ENCODE results near the gene ANXA10.
"Not testable (repeated sequence)": the region's sequence is repeated elsewhere in the genome, so short reads cannot be mapped to it uniquely, and the experiment has no call there.

ANXA10 gene

DNA sequence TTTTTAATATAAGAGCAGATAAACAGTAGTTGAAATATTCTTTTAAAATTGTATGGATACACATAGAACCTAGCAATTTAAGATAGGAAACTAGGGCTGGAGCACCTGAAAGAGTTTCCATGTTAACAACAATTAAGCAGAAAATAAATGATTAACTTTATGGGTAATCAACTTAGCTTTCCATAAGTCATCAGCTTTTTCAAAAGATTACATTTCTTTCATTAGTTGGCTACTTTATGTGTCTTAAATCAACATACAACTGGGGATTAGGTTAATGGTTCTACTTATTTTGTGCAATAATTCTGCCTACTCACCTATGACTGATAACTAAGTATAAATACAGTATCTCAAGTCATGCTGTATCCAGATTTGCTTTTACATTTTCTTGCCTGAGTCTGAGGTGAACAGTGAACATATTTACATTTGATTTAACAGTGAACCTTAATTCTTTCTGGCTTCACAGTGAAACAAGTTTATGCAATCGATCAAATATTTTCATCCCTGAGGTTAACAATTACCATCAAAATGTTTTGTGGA, at the start of gene ANXA10:
TSS of gene ANXA10 (plus strand) at position 362 of the 537 bp plus-strand sequence. CDS start at position 526, 164 bp downstream.
- no peak for DNase-seq

GRCh38 chr4:168045354-168045753, 47.0 kb upstream of the ANXA10 start:
- DNase-seq = no peak

DNA sequence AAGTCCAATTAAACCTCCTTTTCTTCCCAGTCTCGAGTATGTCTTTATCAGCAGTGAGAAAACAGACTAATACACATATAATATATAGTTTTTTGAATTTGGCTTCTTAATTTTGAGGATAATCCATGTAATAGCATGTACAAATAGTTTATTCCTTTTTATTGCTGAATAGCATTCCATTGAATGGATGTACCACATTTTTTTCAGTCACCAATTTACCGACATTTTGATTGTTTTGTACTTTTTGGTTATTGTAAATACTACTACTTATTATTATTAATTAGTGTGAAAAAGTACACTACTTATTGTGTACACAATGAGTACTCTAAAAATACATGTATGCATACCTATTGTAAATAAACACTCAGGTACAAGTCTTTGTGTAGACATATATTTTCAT, 42.3 kb upstream of the ANXA10 start:
- no peak for DNase-seq

GRCh38 chr4:168051526-168051925, 40.8 kb upstream of the ANXA10 start:
- DNase-seq = no peak

- DNase-seq = no peak
These were observed 34.9 kb upstream of the ANXA10 start for GRCh38 chr4:168057412-168057811.

GRCh38 chr4:168059251-168059650, 33.1 kb upstream of the ANXA10 start:
- no peak for DNase-seq

GRCh38 chr4:168063031-168063430, 29.3 kb upstream of the ANXA10 start:
- DNase-seq = no peak

- no peak for DNase-seq
These were observed 21.4 kb upstream of the ANXA10 start for GRCh38 chr4:168070903-168071302.

GRCh38 chr4:168071304-168071703, 21.0 kb upstream of the ANXA10 start:
- no peak for DNase-seq

DNA sequence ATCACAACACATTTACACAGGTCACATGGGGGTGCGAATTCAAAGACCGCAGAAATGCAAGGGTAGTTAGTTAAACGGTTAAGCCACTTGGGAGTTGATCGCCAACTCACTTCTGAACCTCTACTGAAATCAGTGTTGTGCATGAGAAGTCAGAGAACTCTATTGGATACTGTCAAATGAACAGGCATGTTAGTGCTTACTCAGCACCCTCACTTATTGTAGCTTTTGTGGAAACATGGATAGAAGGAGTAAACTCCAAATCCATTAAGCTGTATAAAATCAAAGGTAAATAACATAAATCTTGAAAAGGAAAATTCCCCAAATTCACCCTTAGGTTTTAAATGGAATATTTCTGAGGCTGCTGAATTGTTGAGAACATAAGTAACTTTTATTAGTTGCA, 17.5 kb upstream of the ANXA10 start:
- DNase-seq = no peak

DNA sequence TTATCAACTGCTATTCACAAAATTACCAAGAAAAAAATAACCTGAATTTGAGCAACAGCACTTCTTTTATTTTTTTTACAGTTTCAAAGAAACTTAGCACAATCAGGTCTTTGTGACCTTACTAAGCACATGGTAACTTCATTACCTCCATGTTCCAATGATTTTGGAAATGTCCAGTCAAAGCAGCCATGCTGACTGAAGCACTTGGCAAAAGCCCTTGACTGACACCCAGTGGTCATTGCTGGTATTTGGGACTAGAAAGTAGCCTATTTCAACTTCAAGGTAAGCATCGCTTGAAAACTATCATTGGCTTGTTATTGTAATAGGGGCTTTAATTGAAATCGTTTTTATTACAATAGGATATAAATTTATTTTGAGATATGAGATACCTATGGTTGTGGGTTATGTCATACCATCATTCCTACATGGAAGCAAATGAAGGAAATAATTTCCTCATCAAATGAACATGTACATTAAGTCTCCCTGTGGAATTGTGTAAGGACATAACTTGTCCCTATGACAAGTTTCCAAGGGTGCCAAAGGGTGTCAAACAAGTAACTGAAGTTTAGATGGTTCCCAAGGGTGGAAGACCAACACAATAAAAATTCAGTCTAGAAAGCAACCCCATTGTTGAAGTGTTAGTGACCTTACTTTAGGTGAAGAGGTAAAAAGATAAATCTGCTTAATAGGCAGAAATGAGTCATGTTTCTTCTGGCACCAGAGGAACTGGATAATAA, 15.2 kb upstream of the ANXA10 start:
- DNase-seq = peak; percentile 48

DNA sequence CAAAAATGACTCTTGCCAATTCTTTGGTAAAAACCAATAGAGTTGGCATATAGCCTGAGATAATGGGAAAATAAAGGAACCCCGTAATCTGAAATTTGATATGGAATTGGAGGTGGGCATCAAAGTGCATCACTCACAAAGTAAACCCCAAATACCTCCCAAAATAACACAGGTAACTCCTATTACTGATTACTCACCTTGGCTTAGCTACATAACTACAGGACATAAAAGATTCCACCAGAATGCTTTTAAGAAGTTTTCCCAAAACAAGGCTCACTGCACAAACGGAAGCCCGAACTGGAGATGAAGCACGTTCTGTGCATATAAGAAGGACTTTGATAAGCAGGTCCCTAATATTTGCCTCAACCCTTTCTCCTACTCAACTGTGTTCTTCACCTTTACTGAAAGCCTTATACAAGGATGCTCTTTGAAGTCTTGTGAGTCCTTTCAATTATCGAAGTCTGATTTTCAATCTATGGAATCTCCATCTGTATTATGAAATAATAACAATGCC, 14.6 kb upstream of the ANXA10 start:
- no peak for DNase-seq

DNA sequence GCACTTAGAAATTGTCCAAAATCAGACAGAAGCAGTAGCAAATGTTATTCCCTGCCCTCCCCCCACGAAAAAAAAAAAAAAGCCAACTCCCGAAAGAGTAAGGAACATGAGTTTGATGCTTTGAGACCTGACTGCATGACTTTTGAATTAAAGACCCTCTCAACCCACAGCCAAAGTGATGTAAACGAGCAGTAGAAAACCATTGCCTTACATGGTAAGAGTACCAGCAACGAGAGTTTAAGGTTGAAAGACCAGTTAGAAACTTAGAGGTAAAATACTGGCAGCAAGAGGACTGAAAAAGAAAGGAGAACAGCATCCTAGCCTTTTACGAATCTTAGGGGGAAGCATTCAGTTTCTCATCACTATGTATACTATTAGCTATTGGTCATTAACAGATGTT, 10.0 kb upstream of the ANXA10 start:
- no peak for DNase-seq

DNA sequence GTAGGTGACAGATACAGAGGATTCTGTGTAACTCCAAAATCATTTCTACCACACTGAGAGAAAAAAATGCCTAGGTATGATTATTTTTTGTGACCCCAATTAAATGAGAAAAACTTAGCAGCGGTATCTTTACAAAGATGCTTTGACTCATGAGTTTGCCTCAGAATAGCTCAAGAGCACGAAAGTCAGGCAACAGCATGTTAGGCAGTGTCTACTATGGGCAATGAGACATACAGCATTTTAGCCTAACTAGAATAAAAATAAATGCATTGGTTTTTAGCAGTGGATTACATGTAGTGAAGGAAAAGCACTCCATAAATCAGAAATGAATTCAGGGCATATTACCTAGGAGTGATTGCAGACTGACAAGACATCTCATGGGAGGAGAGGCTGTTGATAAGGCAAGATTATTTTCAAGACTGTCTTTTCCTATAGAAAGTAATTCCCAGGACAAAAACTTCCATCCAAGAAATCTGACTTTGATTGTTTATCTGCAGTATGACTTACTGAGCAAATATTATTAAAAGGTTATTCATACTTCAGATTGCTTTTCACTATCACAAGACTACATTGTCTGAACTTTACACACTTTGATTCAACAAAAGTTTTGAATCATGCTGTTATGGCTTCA, 3.6 kb downstream of the ANXA10 start:
- no peak for DNase-seq

GRCh38 chr4:168096407-168096784, 4.1 kb downstream of the ANXA10 start:
- DNase-seq = no peak

GRCh38 chr4:168097161-168097560, 4.8 kb downstream of the ANXA10 start:
- DNase-seq = no peak

DNA sequence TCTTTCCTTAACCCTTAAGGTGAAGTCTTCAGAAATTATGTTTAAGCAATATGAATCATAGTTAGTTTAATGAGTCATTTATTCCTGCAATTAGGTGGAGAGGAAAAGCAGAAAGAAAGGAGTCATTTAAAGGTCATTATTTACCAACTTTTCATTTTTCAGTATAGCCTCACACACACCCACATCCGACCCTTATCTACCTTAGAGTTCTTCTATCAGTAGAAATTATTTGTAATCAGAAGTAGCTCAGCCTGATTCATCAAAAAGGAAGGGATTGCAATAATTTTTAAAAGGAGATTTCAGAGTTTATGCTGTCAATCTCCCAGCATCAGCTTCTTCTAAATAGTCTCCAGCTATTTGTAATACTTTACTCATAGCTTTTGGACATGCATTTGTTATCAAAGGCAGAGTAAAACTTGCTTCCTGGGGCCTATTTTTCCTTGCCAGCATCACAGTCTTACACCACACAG, 5.9 kb downstream of the ANXA10 start:
- DNase-seq = no peak

GRCh38 chr4:168099195-168099594, 6.9 kb downstream of the ANXA10 start:
- DNase-seq = no peak

DNA sequence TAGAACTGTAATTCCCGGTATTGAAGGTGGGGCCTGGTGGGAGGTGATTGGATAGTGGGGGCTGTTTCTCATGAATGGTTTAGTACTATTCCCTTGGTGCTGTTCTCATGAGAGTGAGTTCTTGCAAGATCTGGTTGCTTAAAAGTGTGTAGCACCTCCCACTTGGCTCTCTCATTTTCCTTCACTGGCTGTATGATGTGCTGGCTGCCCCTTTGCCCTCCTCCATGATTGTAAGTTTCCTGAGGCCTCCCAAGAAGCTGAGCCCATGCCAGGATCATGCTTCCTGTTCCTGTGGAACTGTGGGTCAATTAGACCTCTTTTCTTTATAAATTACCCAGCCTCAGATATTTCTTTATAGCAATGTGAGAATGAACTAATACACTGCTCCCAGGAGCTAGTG, 8.7 kb downstream of the ANXA10 start:
- no peak for DNase-seq

DNA sequence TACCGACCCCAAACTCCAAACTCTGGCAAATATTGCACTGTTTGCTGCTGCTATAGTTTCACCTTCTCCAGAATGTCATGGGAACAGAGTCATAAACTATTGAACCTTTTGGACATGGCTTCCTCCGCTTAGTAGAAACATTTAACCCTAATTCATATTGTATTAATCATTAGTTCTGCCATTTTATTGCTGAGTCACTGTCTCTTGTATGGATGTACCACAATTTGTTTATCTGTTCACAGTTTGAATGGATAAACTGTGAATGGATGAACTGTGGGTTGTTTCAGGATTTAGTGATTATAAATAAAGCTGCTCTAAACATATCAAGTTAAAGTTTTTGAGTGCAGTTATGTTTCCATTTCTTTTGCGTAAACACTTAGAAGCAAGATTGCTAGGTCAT, 10.1 kb downstream of the ANXA10 start:
- DNase-seq = no peak

DNA sequence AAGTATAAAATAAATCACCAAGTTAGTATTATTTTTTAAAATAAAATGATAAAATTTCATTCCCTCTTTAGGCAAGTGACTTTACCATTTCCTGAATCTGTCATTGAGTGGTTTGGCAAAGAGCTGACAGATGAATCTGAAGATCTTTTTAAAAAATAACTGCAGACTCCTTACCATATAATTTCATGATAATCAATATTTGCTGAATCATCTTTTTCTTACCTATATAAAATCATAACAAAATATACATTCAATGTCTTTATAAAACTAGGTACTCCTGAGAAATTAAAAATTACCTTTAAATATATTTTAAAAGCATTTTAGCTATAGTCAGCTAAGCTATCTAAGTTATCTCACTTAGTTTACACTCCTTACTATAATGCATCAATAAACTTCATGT, 17.2 kb downstream of the ANXA10 start:
- DNase-seq = no peak

DNA sequence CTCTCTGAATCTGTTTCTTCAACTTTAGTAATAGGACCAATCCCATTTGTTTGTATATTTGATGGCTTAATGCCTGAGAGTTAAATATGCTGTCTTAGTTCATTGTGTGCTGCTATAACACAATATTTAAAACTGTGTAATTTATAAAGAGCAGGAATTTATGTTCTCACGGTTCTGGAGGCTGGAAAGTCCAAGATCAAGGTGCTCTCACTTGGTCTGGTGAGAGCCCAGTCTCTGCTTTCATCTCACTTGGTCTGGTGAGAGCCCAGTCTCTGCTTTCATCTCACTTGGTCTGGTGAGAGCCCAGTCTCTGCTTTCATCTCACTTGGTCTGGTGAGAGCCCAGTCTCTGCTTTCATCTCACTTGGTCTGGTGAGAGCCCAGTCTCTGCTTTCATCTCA, 20.7 kb downstream of the ANXA10 start:
- DNase-seq = not testable (repeated sequence)

DNA sequence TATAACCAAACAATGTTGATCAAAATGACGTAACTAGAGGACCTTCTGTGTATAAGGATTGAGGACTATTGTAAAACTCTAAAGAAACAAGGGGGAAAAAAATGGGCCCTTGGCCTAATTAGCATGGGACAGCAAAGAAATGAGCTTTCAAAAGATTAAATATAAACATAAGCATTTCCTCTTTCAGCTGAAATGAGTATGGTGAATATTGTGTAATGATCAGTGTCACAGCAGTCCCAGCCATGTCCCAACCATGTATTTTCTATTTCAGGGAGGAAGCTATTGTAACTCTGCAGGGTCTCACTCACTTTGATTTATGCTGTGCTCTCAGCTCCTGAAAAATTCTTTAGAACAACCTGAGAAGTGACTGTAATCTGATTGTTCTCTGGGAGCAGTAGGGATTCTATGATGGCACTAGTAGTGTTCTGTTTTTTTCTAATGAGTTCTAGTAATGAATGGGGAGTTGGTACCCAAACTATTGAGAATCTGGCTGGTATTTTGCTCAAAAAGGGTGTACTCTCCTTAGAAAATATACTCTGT, 25.8 kb downstream of the ANXA10 start:
- DNase-seq = no peak

DNA sequence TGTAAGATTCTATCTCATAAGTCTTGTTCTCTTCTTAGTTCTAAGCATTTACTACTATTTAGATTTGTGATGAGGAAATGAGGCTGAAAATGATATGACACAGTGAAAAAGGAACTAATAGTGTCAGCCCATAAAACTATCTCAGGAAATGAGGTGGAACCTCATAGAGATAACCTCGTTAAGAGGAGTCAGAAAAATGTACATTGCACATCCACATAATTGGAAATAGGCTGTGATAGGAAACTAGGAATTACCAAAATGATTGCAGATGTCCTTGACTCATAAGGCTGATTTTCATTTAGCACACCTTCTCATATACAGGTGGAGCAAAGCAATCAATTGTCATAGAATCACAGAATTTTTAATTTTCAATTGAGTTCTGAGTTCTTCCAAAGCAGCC, 26.8 kb downstream of the ANXA10 start:
- DNase-seq = no peak

All from NCI-H1694 (cell line).